ENCODE data around the gene MRPS7. TPM values are rescaled to one million over a fixed set of nuclear protein-coding genes. Genes with fewer than 3 reads are reported as not detected.

Gene MRPS7
- total and polyA plus RNA-seq, 9 of the 15 experiments (the other 6 are each of a cell fraction or from before 2014, with no cell fraction given): 107 to 244 (median 132) TPM

DNA sequence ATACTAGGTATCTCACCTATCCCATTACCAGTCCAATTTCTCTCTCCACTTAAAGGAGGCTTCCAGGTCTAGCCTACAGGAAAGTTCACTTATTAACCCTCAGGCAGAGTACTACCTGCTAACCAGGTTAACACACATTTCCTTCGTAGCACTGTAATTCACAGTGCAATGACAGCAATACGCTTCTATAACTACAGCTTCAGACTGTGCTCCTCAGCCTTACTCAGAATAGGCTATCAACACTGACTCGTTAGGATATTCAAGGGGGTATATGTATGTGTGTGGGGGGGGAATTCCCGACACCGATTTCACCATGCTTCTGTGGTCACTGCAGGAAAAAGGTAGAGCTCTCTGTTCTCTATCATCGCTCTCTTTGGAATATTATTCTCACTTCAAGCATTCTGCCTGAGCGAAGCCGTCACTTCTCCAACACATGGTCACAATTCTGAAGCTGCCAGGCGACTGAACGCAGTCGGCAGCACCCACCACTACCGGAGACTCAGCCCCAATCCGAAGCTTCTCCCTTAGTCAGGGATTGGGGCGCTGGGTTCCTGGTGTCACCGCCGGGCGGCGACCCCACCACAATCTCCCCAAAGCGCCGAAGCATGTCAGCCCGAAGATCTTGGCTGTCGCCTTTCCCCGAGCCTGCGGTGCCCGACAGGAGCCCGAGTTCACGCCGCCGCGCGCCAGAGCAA, 891 bp upstream of the MRPS7 start (continued):
- TF ChIP-seq, protein P1, sequence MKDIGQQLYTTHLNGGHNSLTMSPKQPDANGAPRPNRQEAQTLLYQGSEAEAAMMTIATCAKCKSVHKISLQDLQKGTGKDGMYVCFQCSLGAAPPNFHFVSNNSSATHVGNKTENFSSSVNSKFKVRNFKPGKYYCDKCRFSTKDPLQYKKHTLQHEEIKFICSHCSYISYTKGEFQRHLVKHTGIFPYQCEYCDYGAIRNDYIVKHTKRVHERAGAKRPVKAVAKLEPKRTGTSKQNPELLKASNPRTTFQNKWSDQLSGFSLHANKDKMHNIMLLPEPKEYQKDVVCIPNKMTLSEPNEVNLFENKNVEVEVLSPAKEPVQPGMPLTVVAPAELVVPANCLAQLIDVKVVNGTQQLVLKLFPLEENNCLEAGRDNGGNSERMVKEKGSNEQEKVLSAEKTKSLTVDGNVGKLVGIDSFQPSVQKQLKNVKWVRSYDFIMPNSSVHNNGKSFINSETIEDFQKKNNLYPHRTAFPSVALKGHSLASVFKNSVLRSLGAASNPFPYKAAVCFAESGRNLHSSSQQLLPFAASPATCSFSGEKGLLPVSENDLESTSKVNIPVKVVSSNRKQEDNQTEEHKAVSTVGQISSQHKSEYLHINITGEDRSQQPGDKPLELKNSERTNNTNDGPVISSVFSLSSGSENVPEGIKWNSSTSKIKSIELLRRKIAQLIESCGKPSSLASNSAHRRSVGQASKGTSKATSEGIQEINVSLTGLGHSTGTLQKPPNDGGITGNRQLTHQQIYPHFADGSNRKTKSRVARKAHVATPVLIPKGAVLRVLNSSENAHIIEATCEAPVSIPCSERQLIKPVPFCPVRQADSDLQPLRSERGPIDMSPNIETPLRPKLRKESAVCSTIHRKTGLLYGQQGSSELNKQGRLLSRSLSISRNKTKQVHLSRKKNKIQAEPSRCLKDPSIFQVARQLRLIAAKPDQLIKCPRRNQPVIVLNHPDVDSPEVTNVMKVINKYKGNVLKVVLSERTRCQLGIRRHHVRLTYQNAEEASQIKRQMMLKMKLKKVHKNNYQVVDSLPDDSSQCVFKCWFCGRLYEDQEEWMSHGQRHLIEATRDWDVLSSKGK (CRISPR knock-in tag; IDR thresholded peaks at IDR 0.05): no peak
- no peak for TF ChIP-seq SLC30A9 (CRISPR knock-in tag; IDR thresholded peaks at IDR 0.05)
- TF ChIP-seq, protein P2, sequence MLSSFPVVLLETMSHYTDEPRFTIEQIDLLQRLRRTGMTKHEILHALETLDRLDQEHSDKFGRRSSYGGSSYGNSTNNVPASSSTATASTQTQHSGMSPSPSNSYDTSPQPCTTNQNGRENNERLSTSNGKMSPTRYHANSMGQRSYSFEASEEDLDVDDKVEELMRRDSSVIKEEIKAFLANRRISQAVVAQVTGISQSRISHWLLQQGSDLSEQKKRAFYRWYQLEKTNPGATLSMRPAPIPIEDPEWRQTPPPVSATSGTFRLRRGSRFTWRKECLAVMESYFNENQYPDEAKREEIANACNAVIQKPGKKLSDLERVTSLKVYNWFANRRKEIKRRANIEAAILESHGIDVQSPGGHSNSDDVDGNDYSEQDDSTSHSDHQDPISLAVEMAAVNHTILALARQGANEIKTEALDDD (IDR thresholded peaks at IDR 0.05): peak; percentile 69; the same call in 1 of the 2 replicates

DNA sequence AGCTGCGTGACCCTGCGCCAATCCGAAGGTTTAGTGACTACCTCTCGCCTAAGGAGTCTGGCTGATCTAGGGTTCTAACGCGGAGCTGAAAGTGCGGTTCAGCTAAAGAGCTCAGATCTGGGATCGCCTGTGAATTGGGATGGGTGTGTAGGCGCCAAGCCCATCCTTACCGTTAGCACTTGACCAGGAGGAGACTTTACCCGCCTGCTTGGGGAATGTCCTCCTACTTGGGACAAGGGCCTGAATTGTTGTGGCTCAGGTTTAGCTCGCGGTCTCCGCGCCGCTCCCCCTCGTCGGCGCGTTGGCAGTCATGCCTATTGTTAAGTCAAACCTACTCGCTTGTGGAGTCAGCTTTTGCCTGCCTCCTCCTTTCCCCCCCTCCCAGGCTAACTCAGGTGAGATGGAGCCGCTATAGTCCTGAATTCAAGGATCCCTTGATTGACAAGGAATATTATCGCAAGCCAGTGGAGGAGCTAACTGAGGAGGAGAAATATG, 480 bp downstream of the MRPS7 start:
- 0% methylated on average over 23 of the region's 23 CpGs for WGBS (ENCODE audit: insufficient coverage, low coverage, missing lambda C conversion rate)
- H3K9me3 ChIP-seq (replicated peaks; ENCODE audit: control insufficient read depth, insufficient read depth, low read depth, low read length): no peaks in the 10 kb centered on the region
- no peak for FAIRE-seq
- H3K9ac ChIP-seq (ENCODE audit: insufficient read depth in 1 of 2, low read depth in 2 of 2, low read length in 2 of 2): peak overlapping the region; percentile 94 to 100
- no peaks in the 10 kb centered on the region for H3K9me1 ChIP-seq (ENCODE audit: control insufficient read depth, insufficient read depth, low read length)
- peak overlapping the region; percentile 93 for H3K27ac ChIP-seq (ENCODE audit: extremely low read depth, low read depth, low read length)
- peak overlapping the region; percentile 91 for H3K4me3 ChIP-seq
- H4K20me1 ChIP-seq (replicated peaks; ENCODE audit: control insufficient read depth, insufficient read depth, low read length): no peaks in the 10 kb centered on the region
- H3K36me3 ChIP-seq (ENCODE audit: control insufficient read depth, insufficient read depth, low read length): peaks cover 56% of the 10 kb centered on the region; the same call in 2 of the 3 replicates
- in situ Hi-C loops (cut with MboI) (loop anchor here (10.0 kb wide), 1 partner anchor 153 kb away; no protein-coding TSS in a partner anchor), intact Hi-C loops (cut with micrococcal nuclease) (no loop called here)
- H3K4me2 ChIP-seq (ENCODE audit: insufficient read depth, low read length): peak overlapping the region; percentile 100
- ChIA-PET POLR2A (interaction anchor here (0.5 to 6.3 kb wide), 31 partner anchors 9 to 486 kb away, joined by 3 to 85 read pairs (median 5); partner anchors contain the start of genes GRB2, JPT1, MIF4GD and SLC25A19), CTCF (ENCODE audit: low intra/inter-chr PET ratio) (interaction anchor here (2.0 kb wide), 1 partner anchor 21 kb away, joined by 4 read pairs; no protein-coding TSS in a partner anchor)
- H3K79me2 ChIP-seq (ENCODE audit: control insufficient read depth, insufficient read depth, low read length): peaks cover 61% of the 10 kb centered on the region
- H3K4me1 ChIP-seq (replicated peaks in 1 of 2; ENCODE audit: control insufficient read depth in 2 of 2, insufficient read depth in 2 of 2, low read length in 2 of 2): peaks cover 25 to 29% of the 10 kb centered on the region in 2 experiments; a peak in 4 of 5 replicates
- BruUV-seq (replicated peaks): TSS peak; percentile 66
- peak overlapping the region; percentile 89 for H2AFZ ChIP-seq (ENCODE audit: low read depth, low read length)
- H3K27me3 ChIP-seq (ENCODE audit: control insufficient read depth in 2 of 2, insufficient read depth in 2 of 2, low read length in 2 of 2): no peaks in the 10 kb centered on the region
- peak; percentile 21 for ATAC-seq
- DNase-seq (ENCODE audit: extremely low read depth in 1 of 4, low spot score in 3 of 4): peak in 1 of 4 experiments; percentile 41
- TF ChIP-seq GTF2E2 (tag; IDR thresholded peaks at IDR 0.05) (0 out of 2 replicates have a peak, but pooled peaks have one; percentile 85), ZNF224 (CRISPR knock-in tag; IDR thresholded peaks at IDR 0.05) (0 out of 2 replicates have a peak, but pooled peaks have one; percentile 9), HNRNPLL (IDR thresholded peaks at IDR 0.05; ENCODE audit: low read depth, low read length, poor library complexity, severe bottlenecking) (peak; percentile 91), KAT8 (IDR thresholded peaks at IDR 0.05; ENCODE audit: low read depth) (no peak), FOXP1 (CRISPR knock-in tag; IDR thresholded peaks at IDR 0.05) (0 out of 2 replicates have a peak, but pooled peaks have one; percentile 61), ZNF282 (CRISPR knock-in tag; IDR thresholded peaks at IDR 0.05) (0 out of 2 replicates have a peak, but pooled peaks have one; percentile 74), SAP30 (IDR thresholded peaks at IDR 0.05; ENCODE audit: borderline replicate concordance, insufficient read depth, low read depth, low read length, poor library complexity, severe bottlenecking) (peak; percentile 45), MYC (IDR thresholded peaks at IDR 0.05; ENCODE audit: low read depth, low read length) (no peak), MYC (CRISPR knock-in tag; IDR thresholded peaks at IDR 0.05; ENCODE audit: borderline replicate concordance, low read depth) (0 out of 2 replicates have a peak, but pooled peaks have one; percentile 3)
- TF ChIP-seq, protein P3, sequence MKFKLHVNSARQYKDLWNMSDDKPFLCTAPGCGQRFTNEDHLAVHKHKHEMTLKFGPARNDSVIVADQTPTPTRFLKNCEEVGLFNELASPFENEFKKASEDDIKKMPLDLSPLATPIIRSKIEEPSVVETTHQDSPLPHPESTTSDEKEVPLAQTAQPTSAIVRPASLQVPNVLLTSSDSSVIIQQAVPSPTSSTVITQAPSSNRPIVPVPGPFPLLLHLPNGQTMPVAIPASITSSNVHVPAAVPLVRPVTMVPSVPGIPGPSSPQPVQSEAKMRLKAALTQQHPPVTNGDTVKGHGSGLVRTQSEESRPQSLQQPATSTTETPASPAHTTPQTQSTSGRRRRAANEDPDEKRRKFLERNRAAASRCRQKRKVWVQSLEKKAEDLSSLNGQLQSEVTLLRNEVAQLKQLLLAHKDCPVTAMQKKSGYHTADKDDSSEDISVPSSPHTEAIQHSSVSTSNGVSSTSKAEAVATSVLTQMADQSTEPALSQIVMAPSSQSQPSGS (CRISPR knock-in tag; IDR thresholded peaks at IDR 0.05): no peak; the same call in 1 of the 2 replicates

Measured in K562 (cell line).